ENCODE data around the gene RFX1.
A peak's percentile ranks its signal among the peaks of the same experiment; 100 is the strongest.
"Not testable (repeated sequence)": the region's sequence is repeated elsewhere in the genome, so short reads cannot be mapped to it uniquely, and the experiment has no call there.

RFX1 gene

DNA sequence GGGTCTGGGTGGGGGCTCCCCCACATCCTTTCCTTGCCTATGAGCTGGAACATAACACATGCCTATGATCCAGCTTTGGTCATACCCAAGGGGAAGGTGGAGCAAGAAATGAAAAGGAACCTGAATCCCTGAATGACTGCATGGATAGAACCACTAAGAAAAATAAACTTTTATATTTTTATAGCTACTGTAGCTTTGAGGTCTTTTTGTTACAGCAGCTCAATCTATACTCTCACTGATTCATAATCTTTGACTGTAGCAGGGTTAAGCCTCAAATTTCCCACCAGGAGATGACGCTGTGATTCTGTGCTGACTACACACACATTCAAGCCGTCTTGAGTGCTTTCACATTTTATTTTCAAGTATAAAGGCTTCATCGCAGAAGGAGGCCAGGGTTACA is 46.9 kb upstream of the RFX1 start:
- H3K4me1 ChIP-seq (ENCODE audit: control insufficient read depth in 1 of 2, insufficient read depth in 1 of 2, low read depth in 1 of 2, low read length in 1 of 2) = peaks cover 0 to 3% of the 10 kb centered on the region in 2 experiments
- no peak overlapping the region for H3K4me3 ChIP-seq (ENCODE audit: low read depth in 1 of 2, low read length in 1 of 2)
- no peak overlapping the region for H3K27ac ChIP-seq
- H3K9me3 ChIP-seq = no peaks in the 10 kb centered on the region
- TF ChIP-seq, protein P1, sequence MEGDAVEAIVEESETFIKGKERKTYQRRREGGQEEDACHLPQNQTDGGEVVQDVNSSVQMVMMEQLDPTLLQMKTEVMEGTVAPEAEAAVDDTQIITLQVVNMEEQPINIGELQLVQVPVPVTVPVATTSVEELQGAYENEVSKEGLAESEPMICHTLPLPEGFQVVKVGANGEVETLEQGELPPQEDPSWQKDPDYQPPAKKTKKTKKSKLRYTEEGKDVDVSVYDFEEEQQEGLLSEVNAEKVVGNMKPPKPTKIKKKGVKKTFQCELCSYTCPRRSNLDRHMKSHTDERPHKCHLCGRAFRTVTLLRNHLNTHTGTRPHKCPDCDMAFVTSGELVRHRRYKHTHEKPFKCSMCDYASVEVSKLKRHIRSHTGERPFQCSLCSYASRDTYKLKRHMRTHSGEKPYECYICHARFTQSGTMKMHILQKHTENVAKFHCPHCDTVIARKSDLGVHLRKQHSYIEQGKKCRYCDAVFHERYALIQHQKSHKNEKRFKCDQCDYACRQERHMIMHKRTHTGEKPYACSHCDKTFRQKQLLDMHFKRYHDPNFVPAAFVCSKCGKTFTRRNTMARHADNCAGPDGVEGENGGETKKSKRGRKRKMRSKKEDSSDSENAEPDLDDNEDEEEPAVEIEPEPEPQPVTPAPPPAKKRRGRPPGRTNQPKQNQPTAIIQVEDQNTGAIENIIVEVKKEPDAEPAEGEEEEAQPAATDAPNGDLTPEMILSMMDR (IDR thresholded peaks at IDR 0.05) = no peak
- H3K36me3 ChIP-seq = no peaks in the 10 kb centered on the region
- peaks cover 49% of the 10 kb centered on the region for H3K27me3 ChIP-seq

- Histone ChIP-seq H3K4me3 (ENCODE audit: low read depth in 1 of 2, low read length in 1 of 2) (no peak overlapping the region), H3K27ac (no peak overlapping the region), H3K36me3 (no peaks in the 10 kb centered on the region), H3K27me3 (peaks cover 44% of the 10 kb centered on the region), H3K4me1 (ENCODE audit: control insufficient read depth in 1 of 2, insufficient read depth in 1 of 2, low read depth in 1 of 2, low read length in 1 of 2) (peaks cover 0 to 3% of the 10 kb centered on the region in 2 experiments), H3K9me3 (no peaks in the 10 kb centered on the region)
- TF ChIP-seq, protein P1 (IDR thresholded peaks at IDR 0.05) = no peak
These were observed 46.4 kb upstream of the RFX1 start for GRCh38 chr19:14052470-14052869.

DNA sequence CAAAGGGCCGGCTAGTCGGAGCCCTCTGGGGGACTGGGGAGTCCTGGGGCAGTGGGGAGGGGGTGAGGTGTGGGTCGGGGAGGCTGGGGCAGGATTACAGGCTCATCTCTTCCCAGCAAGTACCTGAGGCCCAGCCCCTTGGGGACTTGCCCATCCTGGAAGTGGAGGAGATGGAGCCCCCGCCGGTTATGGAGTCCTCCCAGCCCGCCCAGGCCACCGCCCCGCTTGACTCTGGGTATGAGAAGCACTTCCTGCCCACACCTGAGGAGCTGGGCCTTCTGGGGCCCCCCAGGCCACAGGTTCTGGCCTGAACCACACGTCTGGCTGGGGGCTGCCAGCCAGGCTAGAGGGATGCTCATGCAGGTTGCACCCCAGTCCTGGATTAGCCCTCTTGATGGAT is 45.9 kb upstream of the RFX1 start:
- Histone ChIP-seq H3K36me3 (no peaks in the 10 kb centered on the region), H3K27ac (no peak overlapping the region), H3K4me3 (ENCODE audit: low read depth in 1 of 2, low read length in 1 of 2) (no peak overlapping the region), H3K9me3 (no peaks in the 10 kb centered on the region), H3K4me1 (ENCODE audit: control insufficient read depth in 1 of 2, insufficient read depth in 1 of 2, low read depth in 1 of 2, low read length in 1 of 2) (no peaks in the 10 kb centered on the region), H3K27me3 (peaks cover 39% of the 10 kb centered on the region)
- TF ChIP-seq, protein P1 (IDR thresholded peaks at IDR 0.05) = no peak

DNA sequence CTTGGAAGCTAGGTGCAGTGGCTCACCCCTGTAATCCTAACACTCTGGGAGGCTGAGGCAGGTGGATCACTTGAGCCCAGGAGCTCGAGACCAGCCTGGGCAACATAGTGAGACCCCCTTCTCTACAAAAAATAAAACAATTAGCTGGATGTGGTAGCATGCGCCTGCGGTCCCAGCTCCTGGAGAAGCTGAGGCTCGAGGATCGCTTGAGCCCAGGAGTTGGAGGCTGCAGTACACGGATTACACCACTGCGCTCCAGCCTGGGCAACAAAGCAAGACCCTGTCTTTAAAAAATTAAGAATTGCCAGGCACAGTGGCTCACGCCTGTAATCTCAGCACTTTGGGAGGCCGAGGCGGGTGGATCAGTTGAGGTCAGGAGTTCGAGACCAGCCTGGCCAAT is 44.8 kb upstream of the RFX1 start:
- H3K4me1 ChIP-seq (ENCODE audit: control insufficient read depth in 1 of 2, insufficient read depth in 1 of 2, low read depth in 1 of 2, low read length in 1 of 2); H3K4me3 ChIP-seq (ENCODE audit: low read depth in 1 of 2, low read length in 1 of 2); H3K9me3 ChIP-seq; H3K36me3 ChIP-seq; H3K27ac ChIP-seq: not testable (repeated sequence)
- H3K27me3 ChIP-seq = peaks cover 29% of the 10 kb centered on the region

GRCh38 chr19:14050512-14050911 is 44.4 kb upstream of the RFX1 start:
- TF ChIP-seq, protein P1 (IDR thresholded peaks at IDR 0.05) = no peak
- no peaks in the 10 kb centered on the region for H3K9me3 ChIP-seq
- H3K27ac ChIP-seq = no peak overlapping the region
- H3K4me3 ChIP-seq (ENCODE audit: low read depth in 1 of 2, low read length in 1 of 2) = no peak overlapping the region
- H3K27me3 ChIP-seq = peaks cover 24% of the 10 kb centered on the region
- no peaks in the 10 kb centered on the region for H3K4me1 ChIP-seq (ENCODE audit: control insufficient read depth in 1 of 2, insufficient read depth in 1 of 2, low read depth in 1 of 2, low read length in 1 of 2)
- no peaks in the 10 kb centered on the region for H3K36me3 ChIP-seq

DNA sequence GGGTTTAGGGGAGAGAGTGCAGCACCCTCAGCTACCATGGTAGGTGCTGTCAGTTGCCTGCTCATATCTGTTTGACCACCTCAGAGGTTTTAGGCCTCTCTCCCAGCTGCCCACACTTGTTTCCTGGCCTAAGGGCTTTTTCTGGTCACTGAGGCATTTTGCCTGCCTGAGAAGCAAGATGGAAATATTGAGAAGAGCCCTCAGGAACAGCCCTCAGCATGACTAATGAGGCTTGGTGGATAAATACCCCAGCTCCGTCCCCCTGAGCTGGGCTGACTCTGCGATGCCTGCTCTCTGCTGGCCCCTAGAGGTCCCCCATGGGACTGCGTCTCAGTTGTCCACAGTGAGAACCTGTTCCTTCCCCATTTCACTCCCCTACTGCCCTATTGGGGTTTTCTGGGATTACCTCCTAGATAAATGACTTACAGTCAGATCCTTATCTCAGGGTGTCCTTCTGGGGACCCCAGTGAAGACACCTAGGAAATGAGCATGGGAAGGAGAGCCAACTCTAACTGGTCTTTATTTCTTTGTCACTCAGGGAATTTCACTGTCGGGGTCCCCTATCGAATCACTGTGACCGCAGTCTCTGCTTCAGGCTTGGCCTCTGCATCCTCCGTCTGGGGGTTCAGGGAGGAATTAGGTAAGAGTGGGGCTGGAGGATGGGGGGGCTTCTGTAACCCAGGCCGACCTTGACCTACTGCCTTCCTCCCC is 42.5 kb upstream of the RFX1 start:
- Histone ChIP-seq H3K9me3 (no peaks in the 10 kb centered on the region), H3K4me1 (ENCODE audit: control insufficient read depth in 1 of 2, insufficient read depth in 1 of 2, low read depth in 1 of 2, low read length in 1 of 2) (no peaks in the 10 kb centered on the region), H3K4me3 (ENCODE audit: low read depth in 1 of 2, low read length in 1 of 2) (no peak overlapping the region), H3K27ac (no peak overlapping the region), H3K36me3 (no peaks in the 10 kb centered on the region), H3K27me3 (peaks cover 5% of the 10 kb centered on the region)
- TF ChIP-seq, protein P1 (IDR thresholded peaks at IDR 0.05) = peak; percentile 93

- not testable (repeated sequence) for H3K9me3 ChIP-seq; H3K27me3 ChIP-seq; H3K4me1 ChIP-seq (ENCODE audit: control insufficient read depth in 1 of 2, insufficient read depth in 1 of 2, low read depth in 1 of 2, low read length in 1 of 2); H3K4me3 ChIP-seq (ENCODE audit: low read depth in 1 of 2, low read length in 1 of 2); H3K36me3 ChIP-seq; H3K27ac ChIP-seq
These were observed 41.7 kb upstream of the RFX1 start for GRCh38 chr19:14047866-14048265.
